RWPE1 (cell line): Measurements from ENCODE around the gene BNIP1.

Experiments
- CTCF ChIA-PET: fragments of 350-600 bp; sonication (Branson Sonifier 250); formaldehyde crosslinking; extraction: SDS; loops from one replicate; lab custom pipeline; 2021; lab: Yijun Ruan, JAX
- POLR2A ChIA-PET: fragments of 400-600 bp; formaldehyde crosslinking; extraction: SDS; loops from one replicate; lab custom pipeline; 2020; ENCODE audit warnings: antibody characterized with exemption; ENCODE audit not compliant: low non-redundant PET; lab: Yijun Ruan, JAX
- DNase-seq: peaks from one replicate; pipeline ENCODE4 v3.0.0; 2012; ENCODE audit warnings: low spot score
- H3K27ac ChIP-seq: fragments of 450-650 bp; 2 replicates; pipeline ENCODE4 v1.5.1; 2017
- TF ChIP-seq, protein P1 (sequence below): fragments of 450-650 bp; conservative IDR thresholded peaks from 2 replicates; pipeline ENCODE4 v1.5.1; 2017; ENCODE audit warnings: low read depth, mild to moderate bottlenecking

Gene BNIP1

DNA sequence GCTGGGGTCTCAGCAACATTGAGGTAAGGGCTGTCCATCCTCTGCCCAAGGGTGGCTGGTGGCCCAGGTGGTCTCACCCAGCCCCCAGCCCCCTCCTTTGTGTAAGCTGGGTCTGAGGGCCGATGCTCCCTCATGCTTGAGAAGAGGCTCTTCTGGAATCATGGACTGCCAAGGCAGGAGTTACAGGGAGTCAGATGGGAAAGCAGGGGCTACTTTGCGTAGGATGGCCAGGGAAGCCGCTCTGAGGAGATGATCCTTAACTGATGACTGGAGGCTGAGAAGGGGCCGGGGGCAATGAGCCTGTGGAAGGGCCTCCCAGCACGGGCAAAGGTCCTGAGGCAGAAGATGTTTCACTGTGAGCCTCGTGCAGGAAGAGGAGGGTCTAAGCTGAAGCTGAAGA lies 67.0 kb downstream of the BNIP1 start:
- TF ChIP-seq, protein P1, sequence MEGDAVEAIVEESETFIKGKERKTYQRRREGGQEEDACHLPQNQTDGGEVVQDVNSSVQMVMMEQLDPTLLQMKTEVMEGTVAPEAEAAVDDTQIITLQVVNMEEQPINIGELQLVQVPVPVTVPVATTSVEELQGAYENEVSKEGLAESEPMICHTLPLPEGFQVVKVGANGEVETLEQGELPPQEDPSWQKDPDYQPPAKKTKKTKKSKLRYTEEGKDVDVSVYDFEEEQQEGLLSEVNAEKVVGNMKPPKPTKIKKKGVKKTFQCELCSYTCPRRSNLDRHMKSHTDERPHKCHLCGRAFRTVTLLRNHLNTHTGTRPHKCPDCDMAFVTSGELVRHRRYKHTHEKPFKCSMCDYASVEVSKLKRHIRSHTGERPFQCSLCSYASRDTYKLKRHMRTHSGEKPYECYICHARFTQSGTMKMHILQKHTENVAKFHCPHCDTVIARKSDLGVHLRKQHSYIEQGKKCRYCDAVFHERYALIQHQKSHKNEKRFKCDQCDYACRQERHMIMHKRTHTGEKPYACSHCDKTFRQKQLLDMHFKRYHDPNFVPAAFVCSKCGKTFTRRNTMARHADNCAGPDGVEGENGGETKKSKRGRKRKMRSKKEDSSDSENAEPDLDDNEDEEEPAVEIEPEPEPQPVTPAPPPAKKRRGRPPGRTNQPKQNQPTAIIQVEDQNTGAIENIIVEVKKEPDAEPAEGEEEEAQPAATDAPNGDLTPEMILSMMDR: no peak
- ChIA-PET CTCF (no interaction called here), POLR2A (no interaction called here)
- H3K27ac ChIP-seq: no peak overlapping the region
- DNase-seq: no peak

DNA sequence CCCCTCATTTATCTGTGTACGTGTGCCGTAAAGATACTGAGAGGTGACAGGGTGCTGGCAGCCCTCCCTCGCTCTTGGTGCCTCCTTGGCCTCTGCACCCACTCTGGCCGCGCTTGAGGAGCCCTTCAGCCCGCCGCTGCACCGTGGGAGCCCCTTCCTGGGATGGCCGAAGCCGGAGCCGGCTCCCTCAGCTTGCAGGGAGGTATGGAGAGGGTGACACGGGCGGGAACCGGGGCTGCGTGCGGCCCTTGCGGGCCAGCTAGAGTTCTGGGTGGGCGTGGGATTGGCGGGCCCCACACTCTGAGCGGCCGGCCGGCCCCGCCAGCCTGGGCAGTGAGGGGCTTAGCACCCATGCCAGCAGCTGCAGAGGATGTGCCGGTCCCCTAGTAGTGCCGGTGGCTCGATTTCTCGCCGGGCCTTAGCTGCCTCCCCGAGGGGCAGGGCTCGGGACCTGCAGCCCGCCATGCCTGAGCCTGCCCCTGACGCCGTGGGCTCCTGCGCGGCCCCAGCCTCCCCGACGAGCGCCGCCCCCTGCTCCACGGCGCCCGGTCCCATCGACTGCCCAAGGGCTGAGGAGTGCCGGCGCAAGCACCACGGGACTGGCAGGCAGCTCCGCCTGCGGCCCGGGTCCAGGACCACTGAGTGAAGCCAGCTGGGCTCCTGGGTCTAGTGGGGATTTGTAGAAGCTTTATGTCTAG lies 69.1 kb downstream of the BNIP1 start:
- POLR2A ChIA-PET: no interaction called here
- DNase-seq: no peak
- TF ChIP-seq, protein P1: no peak
- H3K27ac ChIP-seq: no peak overlapping the region
- CTCF ChIA-PET: no interaction called here
